ENCODE results near the gene SPRED2.

Gene SPRED2

GRCh38 chr2:65354773-65355172 lies 77.6 kb downstream of the SPRED2 start:
- no peak for ATAC-seq

GRCh38 chr2:65353927-65354326 lies 78.5 kb downstream of the SPRED2 start:
- TF ChIP-seq ZNF70 (CRISPR knock-in tag; IDR thresholded peaks at IDR 0.05), result no peak
- no peak for TF ChIP-seq ZNF565 (CRISPR knock-in tag; conservative IDR thresholded peaks at IDR 0.05; ENCODE audit: low read depth)
- no peak for TF ChIP-seq ISL1 (CRISPR knock-in tag; IDR thresholded peaks at IDR 0.05)
- no peak for TF ChIP-seq ARNTL (CRISPR knock-in tag; IDR thresholded peaks at IDR 0.05; ENCODE audit: borderline replicate concordance, low read depth)
- TF ChIP-seq SNAI2 (CRISPR knock-in tag; IDR thresholded peaks at IDR 0.05), result no peak
- TF ChIP-seq ZFP3 (CRISPR knock-in tag; IDR thresholded peaks at IDR 0.05), result no peak
- no peak for TF ChIP-seq ZNF8 (CRISPR knock-in tag; IDR thresholded peaks at IDR 0.05)
- no peak for TF ChIP-seq TOX (CRISPR knock-in tag; IDR thresholded peaks at IDR 0.05; ENCODE audit: borderline replicate concordance)
- no peak for TF ChIP-seq ESRRG (CRISPR knock-in tag; IDR thresholded peaks at IDR 0.05)
- no peak for TF ChIP-seq TSHZ2 (CRISPR knock-in tag; IDR thresholded peaks at IDR 0.05)
- no peak for TF ChIP-seq PATZ1 (CRISPR knock-in tag; IDR thresholded peaks at IDR 0.05; ENCODE audit: borderline replicate concordance)
- no peak for TF ChIP-seq RARB (CRISPR knock-in tag; IDR thresholded peaks at IDR 0.05)
- no peak for ATAC-seq

More at GRCh38 chr2:65354773-65355172, 77.6 kb downstream of the SPRED2 start:
- TF ChIP-seq SNAI2 (CRISPR knock-in tag; IDR thresholded peaks at IDR 0.05) (no peak), ZNF70 (CRISPR knock-in tag; IDR thresholded peaks at IDR 0.05) (no peak)

- no peak for TF ChIP-seq PATZ1 (CRISPR knock-in tag; IDR thresholded peaks at IDR 0.05; ENCODE audit: borderline replicate concordance)
- TF ChIP-seq ZFP3 (CRISPR knock-in tag; IDR thresholded peaks at IDR 0.05), result no peak
- TF ChIP-seq CREB5 (CRISPR knock-in tag; IDR thresholded peaks at IDR 0.05; ENCODE audit: low read depth), result no peak
- no peak for TF ChIP-seq CSDC2 (CRISPR knock-in tag; IDR thresholded peaks at IDR 0.05)
- no peak for ATAC-seq
Measured at GRCh38 chr2:65353046-65353445, 79.4 kb downstream of the SPRED2 start.

GRCh38 chr2:65351948-65352595 lies 80.3 kb downstream of the SPRED2 start:
- no peak for ATAC-seq
- no peak for TF ChIP-seq ZC3H10 (CRISPR knock-in tag; IDR thresholded peaks at IDR 0.05)
- no peak for TF ChIP-seq ZFP3 (CRISPR knock-in tag; IDR thresholded peaks at IDR 0.05)

GRCh38 chr2:65351234-65351947 lies 81.0 kb downstream of the SPRED2 start:
- TF ChIP-seq ESRRG (CRISPR knock-in tag; IDR thresholded peaks at IDR 0.05), result no peak
- no peak for TF ChIP-seq ARNTL (CRISPR knock-in tag; IDR thresholded peaks at IDR 0.05; ENCODE audit: borderline replicate concordance, low read depth)
- no peak for TF ChIP-seq SNAI2 (CRISPR knock-in tag; IDR thresholded peaks at IDR 0.05)
- no peak for TF ChIP-seq ZC3H10 (CRISPR knock-in tag; IDR thresholded peaks at IDR 0.05)
- no peak for TF ChIP-seq ZFP30 (CRISPR knock-in tag; IDR thresholded peaks at IDR 0.05)
- no peak for TF ChIP-seq ZNF70 (CRISPR knock-in tag; IDR thresholded peaks at IDR 0.05)
- no peak for TF ChIP-seq CREB5 (CRISPR knock-in tag; IDR thresholded peaks at IDR 0.05; ENCODE audit: low read depth)
- TF ChIP-seq PATZ1 (CRISPR knock-in tag; IDR thresholded peaks at IDR 0.05; ENCODE audit: borderline replicate concordance), result no peak
- TF ChIP-seq ZNF8 (CRISPR knock-in tag; IDR thresholded peaks at IDR 0.05), result no peak
- TF ChIP-seq OSR1 (CRISPR knock-in tag; IDR thresholded peaks at IDR 0.05), result no peak
- TF ChIP-seq ZFP3 (CRISPR knock-in tag; IDR thresholded peaks at IDR 0.05), result no peak
- TF ChIP-seq POU6F1 (CRISPR knock-in tag; IDR thresholded peaks at IDR 0.05; ENCODE audit: borderline replicate concordance, low read depth), result no peak
- peak; percentile 42 for ATAC-seq

All from SK-N-SH treated with all-trans-retinoic acid at 6 μM for 48 hours (cell line).